DMS153 treated with DMSO at 0.1 percent for 48 hours (cell line): ENCODE results near the gene PRRC2B.

ENCODE experiments used
- DNase-seq: peaks from one replicate; lab custom pipeline; 2025; ENCODE audit not compliant: unreplicated experiment; lab: John Stamatoyannopoulos, UW

PRRC2B gene

DNA sequence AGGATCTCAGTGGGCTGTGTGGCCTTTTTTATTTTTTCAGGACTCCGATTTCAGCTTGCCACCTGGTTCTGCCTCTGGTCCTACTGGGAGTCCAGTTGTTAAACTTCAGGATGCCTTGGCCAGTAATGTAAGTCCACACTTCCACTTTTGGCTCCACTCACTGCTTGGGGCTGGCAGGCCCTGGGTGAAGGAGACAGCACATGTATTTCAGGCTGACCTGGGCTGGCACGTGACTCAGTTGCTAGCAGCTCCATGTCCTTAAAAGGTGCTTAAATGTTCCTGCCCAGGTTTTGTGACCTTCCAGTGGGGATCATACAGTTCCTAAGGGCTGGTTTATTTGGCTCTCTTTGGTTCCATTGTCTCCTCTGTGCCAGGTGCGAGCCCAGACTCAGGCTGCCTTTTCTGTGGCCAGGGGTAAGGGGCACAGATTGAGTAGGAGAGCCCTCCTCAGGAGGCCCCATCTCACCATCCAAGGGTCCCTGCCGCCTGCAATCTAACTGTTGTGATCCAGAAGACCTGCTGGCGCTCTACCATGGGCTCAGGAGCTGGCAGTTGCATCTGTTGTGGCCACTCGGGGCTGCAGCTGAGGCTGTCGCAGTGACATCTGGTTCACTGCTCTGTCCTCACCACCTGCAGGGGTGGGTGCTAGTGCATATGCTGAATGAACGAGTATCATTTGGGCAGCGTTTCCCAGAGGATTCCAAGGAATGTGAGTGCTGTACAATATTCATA is 89.6 kb downstream of the PRRC2B start:
- DNase-seq, result no peak

GRCh38 chr9:131484051-131484445 is 90.2 kb downstream of the PRRC2B start:
- DNase-seq, result no peak

DNA sequence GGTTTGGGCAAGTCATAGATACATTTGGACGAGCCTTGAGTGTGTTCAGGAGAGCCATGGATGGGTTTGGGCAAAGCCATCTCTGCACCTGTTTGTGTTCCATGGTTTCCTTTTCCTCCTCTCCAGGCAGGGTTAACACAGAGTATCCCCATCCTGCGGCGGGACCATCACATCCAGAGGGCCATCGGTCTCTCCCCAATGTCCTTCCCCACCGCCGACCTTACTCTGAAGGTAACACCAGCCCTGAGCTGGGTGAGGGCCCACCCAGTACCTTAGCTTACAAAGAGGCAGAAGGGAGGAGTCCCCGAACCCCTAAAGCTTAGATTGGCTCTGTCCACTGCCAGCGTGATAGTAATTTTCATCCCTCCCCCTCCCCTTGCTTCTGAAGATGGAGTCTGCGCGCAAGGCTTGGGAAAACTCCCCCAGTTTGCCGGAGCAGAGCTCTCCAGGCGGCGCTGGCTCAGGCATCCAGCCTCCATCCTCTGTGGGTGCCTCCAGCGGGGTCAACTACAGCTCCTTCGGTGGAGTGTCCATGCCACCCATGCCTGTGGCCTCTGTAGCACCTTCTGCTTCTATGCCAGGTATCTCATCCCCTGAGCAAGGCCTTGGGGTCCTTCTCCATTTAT is 90.8 kb downstream of the PRRC2B start:
- DNase-seq, result no peak

GRCh38 chr9:131485206-131485605 is 91.3 kb downstream of the PRRC2B start:
- DNase-seq, result no peak

DNA sequence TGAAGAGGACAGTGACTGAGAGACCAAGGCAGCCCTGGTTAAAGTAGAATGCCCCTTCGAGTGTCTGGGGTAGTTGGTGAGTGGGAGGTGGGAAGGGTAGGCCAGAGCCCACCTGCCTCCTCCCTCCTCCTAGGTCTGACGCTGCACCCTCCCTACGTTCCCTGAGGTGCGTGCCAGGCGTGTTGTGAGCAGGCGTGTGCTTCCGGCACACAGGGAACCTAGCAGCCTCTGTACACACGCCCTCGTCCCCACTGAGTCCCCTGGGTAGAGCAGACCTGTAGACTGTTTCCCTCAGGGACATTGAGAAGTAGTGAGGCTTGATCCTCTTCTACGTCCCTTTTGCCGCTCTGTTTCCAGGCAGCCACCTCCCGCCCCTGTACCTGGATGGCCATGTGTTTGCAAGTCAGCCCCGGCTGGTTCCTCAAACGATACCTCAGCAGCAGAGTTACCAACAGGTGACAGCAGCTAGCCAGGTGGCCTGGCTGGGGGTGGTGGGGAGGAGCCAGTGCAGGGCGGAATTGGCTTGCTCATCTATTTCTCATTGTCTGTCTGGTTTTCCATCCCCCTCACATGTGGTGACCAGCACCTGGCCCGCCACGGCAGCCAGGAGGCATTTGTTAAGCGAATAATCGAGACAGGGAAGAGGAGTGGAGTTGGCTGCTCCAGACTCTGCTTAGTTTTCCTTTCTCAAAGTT is 92.0 kb downstream of the PRRC2B start:
- no peak for DNase-seq

DNA sequence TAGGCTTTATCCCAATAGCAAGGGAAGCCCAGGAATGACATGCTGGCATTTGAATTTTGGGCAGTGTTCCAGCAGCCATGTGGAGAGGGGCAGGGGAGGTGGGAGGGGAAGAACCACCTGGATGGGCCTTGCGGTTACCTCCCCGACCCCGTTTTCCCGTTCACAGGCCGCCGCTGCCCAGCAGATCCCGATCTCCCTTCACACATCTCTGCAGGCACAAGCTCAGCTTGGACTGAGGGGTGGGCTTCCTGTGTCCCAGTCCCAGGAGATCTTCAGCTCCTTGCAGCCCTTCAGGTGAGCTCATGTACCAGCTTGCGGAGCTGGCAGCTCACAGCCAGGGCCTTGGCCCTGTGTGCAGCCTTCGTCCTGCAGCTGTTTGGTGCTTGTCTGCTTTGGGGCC is 93.1 kb downstream of the PRRC2B start:
- no peak for DNase-seq

DNA sequence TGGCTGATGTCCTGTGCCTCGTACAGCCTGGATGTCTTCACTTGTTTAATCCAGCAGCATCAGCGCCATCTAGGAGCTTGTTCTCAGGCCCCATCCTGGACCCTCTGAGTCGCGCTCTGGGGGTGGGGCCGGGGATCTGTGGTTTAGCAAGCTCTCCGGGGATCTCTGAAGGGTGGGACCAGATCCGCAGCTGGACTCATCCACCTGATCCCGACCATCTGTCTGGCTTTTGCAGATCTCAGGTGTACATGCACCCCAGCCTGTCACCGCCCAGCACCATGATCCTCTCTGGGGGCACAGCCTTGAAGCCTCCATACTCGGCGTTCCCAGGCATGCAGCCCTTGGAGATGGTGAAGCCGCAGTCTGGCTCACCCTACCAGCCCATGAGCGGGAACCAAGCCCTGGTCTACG is 93.7 kb downstream of the PRRC2B start:
- no peak for DNase-seq

GRCh38 chr9:131490514-131490913 is 96.6 kb downstream of the PRRC2B start:
- DNase-seq, result no peak

- no peak for DNase-seq
Measured at GRCh38 chr9:131491001-131491710, 97.3 kb downstream of the PRRC2B start.

GRCh38 chr9:131492070-131492469 is 98.2 kb downstream of the PRRC2B start:
- DNase-seq, result no peak

GRCh38 chr9:131494296-131494870 is 100.5 kb downstream of the PRRC2B start:
- DNase-seq, result no peak

DNA sequence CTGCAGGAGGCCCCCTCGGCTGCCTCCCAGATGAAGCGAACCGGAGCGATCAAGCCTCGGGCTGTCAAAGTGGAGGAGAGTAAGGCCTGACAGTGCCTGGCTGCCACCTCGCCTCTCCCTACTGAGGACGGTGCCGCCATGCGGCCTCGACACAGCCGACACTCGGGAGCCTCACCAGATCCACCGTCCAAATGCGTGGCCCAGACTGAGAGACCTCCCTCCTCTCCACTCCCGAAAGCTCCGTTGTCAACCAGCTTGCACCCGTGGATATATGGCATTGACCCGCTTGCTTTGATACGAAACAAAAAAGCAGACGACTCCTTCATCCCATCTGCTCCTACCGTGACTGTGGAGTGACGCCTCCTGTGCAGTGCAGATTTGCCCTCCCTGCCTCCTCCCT is 101.9 kb downstream of the PRRC2B start:
- DNase-seq, result no peak

GRCh38 chr9:131496844-131497405 is 103.0 kb downstream of the PRRC2B start:
- no peak for DNase-seq

DNA sequence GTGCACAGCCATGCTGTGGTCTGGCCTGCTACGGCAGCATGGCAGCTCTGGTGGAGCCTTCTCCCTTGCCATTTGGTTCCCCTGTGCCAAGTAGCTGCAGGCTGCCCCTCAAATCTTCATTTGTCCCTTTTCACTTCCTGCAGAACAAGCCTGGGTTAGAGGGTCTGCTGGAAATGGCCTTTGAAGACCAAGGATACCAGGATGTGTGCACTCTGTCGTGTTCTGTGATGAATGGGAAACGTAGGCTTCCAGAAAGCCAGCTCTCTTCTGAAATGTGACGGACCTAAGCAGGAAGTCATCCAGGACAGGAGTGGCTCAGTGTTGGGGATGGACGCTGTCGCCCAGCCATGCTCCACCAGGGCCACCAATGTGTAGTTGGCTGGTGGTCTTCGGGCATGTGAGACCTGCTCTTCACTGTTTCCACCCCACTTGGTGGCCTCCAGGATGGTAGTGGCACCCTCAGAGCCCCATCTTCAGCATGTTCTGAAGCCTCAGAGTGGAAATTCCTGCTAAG is 105.4 kb downstream of the PRRC2B start:
- DNase-seq, result no peak

- DNase-seq, result no peak
Measured at GRCh38 chr9:131500377-131500776, 106.5 kb downstream of the PRRC2B start.

- no peak for DNase-seq
Measured at GRCh38 chr9:131500939-131501541, 107.2 kb downstream of the PRRC2B start.

DNA sequence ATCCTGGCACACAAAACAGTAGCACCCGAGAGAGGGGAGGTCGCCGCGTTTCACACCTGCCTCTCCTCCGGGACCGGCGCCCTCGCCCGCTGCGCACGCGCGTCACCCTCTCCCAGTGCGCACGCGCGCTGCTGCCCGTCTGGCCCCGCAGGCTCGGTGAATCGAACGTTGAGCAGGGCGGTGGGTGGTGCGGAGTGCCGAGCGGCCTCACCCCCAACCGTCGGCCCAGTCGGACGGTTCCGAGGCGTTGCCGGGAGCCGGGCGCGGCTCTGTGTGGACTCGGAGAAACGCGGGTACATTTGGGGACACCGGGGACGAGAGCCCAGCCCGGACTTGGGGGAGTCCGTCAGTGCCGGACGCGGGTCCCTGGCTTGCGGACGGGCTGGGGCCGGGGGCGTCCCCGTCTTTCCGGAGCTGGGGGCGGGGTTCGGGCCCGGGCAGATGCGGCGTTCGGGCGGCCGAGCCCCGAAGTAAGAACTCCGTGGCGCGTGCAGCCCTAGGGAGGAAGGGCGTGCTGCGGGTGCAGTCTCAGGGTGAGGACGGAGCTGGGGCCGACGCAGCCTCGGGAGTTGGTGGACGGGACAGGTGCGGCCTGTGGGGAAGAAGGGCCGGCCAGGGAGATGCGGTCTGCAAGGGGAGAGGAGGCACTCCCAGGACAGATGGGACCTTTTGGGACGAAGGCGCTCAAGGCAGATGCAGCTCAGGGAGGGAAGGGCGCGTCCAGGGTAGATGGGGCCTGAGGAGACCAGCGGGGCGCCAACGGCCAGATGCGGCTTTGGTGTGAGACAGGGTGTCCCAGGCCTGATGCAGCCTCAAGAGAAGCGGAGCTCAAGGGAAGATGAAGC is 109.1 kb downstream of the PRRC2B start, which contains the start of gene POMT1:
Gene POMT1 (plus strand): TSS at position 138 of the 845 bp plus-strand sequence. CDS start 1,301 bp downstream, outside the sequence.
- peak; percentile 84 for DNase-seq

- DNase-seq, result no peak
Measured at GRCh38 chr9:131503626-131504465, 110.0 kb downstream of the PRRC2B start.
